Liver (tissue), 9 donors: ENCODE measurements around the gene AGMAT. TPM values are rescaled to one million over a fixed set of nuclear protein-coding genes. Genes with fewer than 3 reads are reported as not detected.

Experiments used
- DNase-seq: peaks from one replicate; pipeline ENCODE4 v3.0.0-alpha.2; 2017; ENCODE audit warnings: low spot score
- H3K27ac ChIP-seq, 2 donors: one replicate each; pipeline ENCODE4 v1.7.0; 2013; ENCODE audit warnings: inconsistent platforms in 2 of 2, low read length in 2 of 2, control low read depth in 1 of 2, low read depth in 1 of 2, mild to moderate bottlenecking in 1 of 2
- H3K27me3 ChIP-seq, 4 donors: one replicate each; pipeline versions ENCODE4 v1.6.1 to v1.7.0; 2013; ENCODE audit warnings: low read length in 3 of 4, inconsistent platforms in 1 of 4, mild to moderate bottlenecking in 1 of 4, moderate library complexity in 1 of 4; ENCODE audit not compliant: control insufficient read depth in 4 of 4, insufficient read depth in 4 of 4
- H3K36me3 ChIP-seq, 4 donors: one replicate each; pipeline versions ENCODE4 v1.6.1 to v1.7.0; 2013; ENCODE audit warnings: low read length in 3 of 4, mild to moderate bottlenecking in 3 of 4, low read depth in 1 of 4, moderate library complexity in 1 of 4; ENCODE audit not compliant: control insufficient read depth in 4 of 4, insufficient read depth in 3 of 4
- H3K4me1 ChIP-seq, 4 donors: one replicate each; pipeline versions ENCODE4 v1.6.1 to v1.7.0; 2013; ENCODE audit warnings: low read length in 3 of 4, mild to moderate bottlenecking in 3 of 4, moderate library complexity in 1 of 4; ENCODE audit not compliant: control insufficient read depth in 4 of 4, insufficient read depth in 4 of 4
- H3K4me3 ChIP-seq, 3 donors: one replicate each; pipeline versions ENCODE4 v1.6.1 to v1.7.0; 2013; ENCODE audit warnings: low read length in 3 of 3, control low read depth in 1 of 3, low read depth in 1 of 3, mild to moderate bottlenecking in 1 of 3
- H3K9ac ChIP-seq, 2 donors: one replicate each; pipeline ENCODE4 v1.7.0; 2013; ENCODE audit warnings: low read length in 2 of 2, mild to moderate bottlenecking in 2 of 2, moderate library complexity in 2 of 2, control low read depth in 1 of 2, low read depth in 1 of 2
- H3K9me3 ChIP-seq, 4 donors: one replicate each; pipeline versions ENCODE4 v1.6.1 to v1.7.0; 2013; ENCODE audit warnings: low read length in 3 of 4; ENCODE audit not compliant: control insufficient read depth in 4 of 4
- FOXA1 ChIP-seq: IDR thresholded peaks from 2 replicates; pipeline ENCODE4 v1.6.1; 2016; ENCODE audit warnings: antibody characterized with exemption
- FOXA2 ChIP-seq: IDR thresholded peaks from 2 replicates; pipeline ENCODE4 v1.6.1; 2016; ENCODE audit warnings: antibody characterized with exemption
- GABPA ChIP-seq, 2 donors: IDR thresholded peaks in 1 of 2; conservative IDR thresholded peaks in 1 of 2; 2 replicates each; pipeline ENCODE4 v1.6.1; 2016; ENCODE audit warnings: antibody characterized with exemption in 2 of 2, mild to moderate bottlenecking in 1 of 2, moderate library complexity in 1 of 2
- HNF4A ChIP-seq, 2 donors: conservative IDR thresholded peaks; 2 replicates each; pipeline ENCODE4 v1.6.1; 2016; ENCODE audit warnings: antibody characterized with exemption in 2 of 2, mild to moderate bottlenecking in 2 of 2
- HNF4G ChIP-seq: IDR thresholded peaks from 2 replicates; pipeline ENCODE4 v1.6.1; 2016; ENCODE audit warnings: antibody characterized with exemption
- JUND ChIP-seq, 2 donors: IDR thresholded peaks; 2 replicates each; pipeline ENCODE4 v1.6.1; 2016; ENCODE audit warnings: antibody characterized with exemption in 2 of 2
- NR2F2 ChIP-seq: IDR thresholded peaks from 2 replicates; pipeline ENCODE4 v1.6.1; 2016; ENCODE audit warnings: antibody characterized with exemption
- RAD21 ChIP-seq, 2 donors: IDR thresholded peaks; 2 replicates each; pipeline ENCODE4 v1.6.1; 2016; ENCODE audit warnings: antibody characterized with exemption in 2 of 2, mild to moderate bottlenecking in 2 of 2
- RXRA ChIP-seq, 2 donors: IDR thresholded peaks; 2 replicates each; pipeline ENCODE4 v1.6.1; 2017 to 2018; ENCODE audit warnings: antibody characterized with exemption in 2 of 2, mild to moderate bottlenecking in 1 of 2
- SP1 ChIP-seq: IDR thresholded peaks from 2 replicates; pipeline ENCODE4 v1.6.1; 2018; ENCODE audit warnings: antibody characterized with exemption, mild to moderate bottlenecking
- TAF1 ChIP-seq: conservative IDR thresholded peaks from 2 replicates; pipeline ENCODE4 v1.6.1; 2016; ENCODE audit warnings: antibody characterized with exemption, mild to moderate bottlenecking
- YY1 ChIP-seq: IDR thresholded peaks from 2 replicates; pipeline ENCODE4 v1.6.1; 2016; ENCODE audit warnings: antibody characterized with exemption, mild to moderate bottlenecking
- WGBS: extraction: QIAGEN DNeasy Blood & Tissue Kit; methylation state at CpG from one replicate; pipeline ENCODE4 v1.1.7; 2013; 5-methylcytosine and 5-hydroxymethylcytosine counted together
- polyA plus RNA-seq, 2 donors: library from polyadenylated mRNA; stranded (reverse) in 1 of 2; unstranded in 1 of 2; fragments of 200-250 nt in 1 of 2; fragments of >200 nt in 1 of 2; fragmentation: Nextera tagmentation in 1 of 2; extraction: Ambion mirVana in 1 of 2; gene quantifications; one replicate each; pipeline versions ENCODE4 v1.2.1 to v1.2.3, GENCODE V29; 2013 to 2015
- total RNA-seq, 2 donors: library from RNA; depleted of rRNA; stranded (reverse); fragments of >200 nt; gene quantifications; one replicate each; pipeline ENCODE4 v1.2.3, GENCODE V29; 2014
- TF ChIP-seq, protein P1 (sequence below): fragments of 150-350 bp; IDR thresholded peaks from 2 replicates; pipeline ENCODE4 v1.5.1; 2017; ENCODE audit warnings: improper control_type of control experiment, low read depth, low read length; ENCODE audit not compliant: missing input control
- TF ChIP-seq, protein P2 (sequence below): IDR thresholded peaks from 2 replicates; pipeline ENCODE4 v1.6.1; 2016; ENCODE audit warnings: antibody characterized with exemption
- TF ChIP-seq, protein P3 (sequence below): IDR thresholded peaks from 2 replicates; pipeline ENCODE4 v1.6.1; 2016; ENCODE audit warnings: antibody characterized with exemption, mild to moderate bottlenecking
- TF ChIP-seq, protein P4 (sequence below): IDR thresholded peaks from 2 replicates; pipeline ENCODE4 v1.6.1; 2016; ENCODE audit warnings: antibody characterized with exemption
- donor health status: healthy.
- donor health status: healthy.
- donor health status: healthy.
- donor health status: healthy.
- donor health status: healthy.

The AGMAT gene
- total and polyA plus RNA-seq, 4 donors = 31.9 to 83.6 (median 40.6) TPM

DNA sequence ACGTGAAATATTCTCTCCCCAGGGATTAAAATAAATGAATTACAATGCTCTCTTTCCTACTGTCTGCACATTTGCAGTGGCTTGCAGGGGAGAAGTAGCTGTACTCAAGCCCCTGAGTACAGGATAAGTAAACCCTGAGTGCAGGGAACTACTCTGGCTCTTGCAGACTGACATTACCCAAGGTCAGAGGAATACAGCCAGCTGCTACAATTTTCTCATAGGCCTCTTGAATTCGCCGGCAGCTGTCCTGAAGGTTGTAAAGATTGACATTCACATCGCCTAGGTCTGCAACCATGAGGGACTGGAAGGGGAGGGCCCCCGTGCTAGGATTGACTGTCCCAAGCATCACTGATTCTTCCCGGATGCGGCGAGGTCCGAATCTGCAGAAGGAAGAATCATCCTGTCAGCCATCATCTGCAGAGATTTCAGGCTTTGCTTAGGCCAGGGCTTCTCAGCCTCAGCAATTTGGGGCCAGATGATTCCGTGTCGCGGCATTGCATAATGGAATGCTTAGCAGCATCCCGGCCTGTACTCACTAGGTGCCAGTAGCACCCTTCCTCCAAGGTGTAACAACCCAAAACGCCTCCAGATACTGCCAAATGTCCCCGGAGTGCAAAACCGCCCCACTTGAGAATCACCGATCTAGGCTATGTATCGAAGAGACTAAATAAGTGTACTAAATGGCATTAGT lies 1.7 kb downstream of the AGMAT start:
- H3K27me3 ChIP-seq = no peaks in the 10 kb centered on the region
- 61% methylated on average over 18 of the region's 18 CpGs for WGBS
- TF ChIP-seq RAD21 (IDR thresholded peaks at IDR 0.05) (peak; percentile 16 to 47), HNF4G (no peak), NR2F2 (no peak), SP1 (no peak), YY1 (no peak), FOXA1 (no peak), GABPA (IDR thresholded peaks at IDR 0.05 in 1 of 2, conservative IDR thresholded peaks at IDR 0.05 in 1 of 2) (no peak), RXRA (IDR thresholded peaks at IDR 0.05) (peak in 1 of 2 donors; percentile 10), HNF4A (conservative IDR thresholded peaks at IDR 0.05) (peak in 1 of 2 donors; percentile 9)
- TF ChIP-seq, protein P1, sequence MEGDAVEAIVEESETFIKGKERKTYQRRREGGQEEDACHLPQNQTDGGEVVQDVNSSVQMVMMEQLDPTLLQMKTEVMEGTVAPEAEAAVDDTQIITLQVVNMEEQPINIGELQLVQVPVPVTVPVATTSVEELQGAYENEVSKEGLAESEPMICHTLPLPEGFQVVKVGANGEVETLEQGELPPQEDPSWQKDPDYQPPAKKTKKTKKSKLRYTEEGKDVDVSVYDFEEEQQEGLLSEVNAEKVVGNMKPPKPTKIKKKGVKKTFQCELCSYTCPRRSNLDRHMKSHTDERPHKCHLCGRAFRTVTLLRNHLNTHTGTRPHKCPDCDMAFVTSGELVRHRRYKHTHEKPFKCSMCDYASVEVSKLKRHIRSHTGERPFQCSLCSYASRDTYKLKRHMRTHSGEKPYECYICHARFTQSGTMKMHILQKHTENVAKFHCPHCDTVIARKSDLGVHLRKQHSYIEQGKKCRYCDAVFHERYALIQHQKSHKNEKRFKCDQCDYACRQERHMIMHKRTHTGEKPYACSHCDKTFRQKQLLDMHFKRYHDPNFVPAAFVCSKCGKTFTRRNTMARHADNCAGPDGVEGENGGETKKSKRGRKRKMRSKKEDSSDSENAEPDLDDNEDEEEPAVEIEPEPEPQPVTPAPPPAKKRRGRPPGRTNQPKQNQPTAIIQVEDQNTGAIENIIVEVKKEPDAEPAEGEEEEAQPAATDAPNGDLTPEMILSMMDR = no peak
- TF ChIP-seq, protein P2, sequence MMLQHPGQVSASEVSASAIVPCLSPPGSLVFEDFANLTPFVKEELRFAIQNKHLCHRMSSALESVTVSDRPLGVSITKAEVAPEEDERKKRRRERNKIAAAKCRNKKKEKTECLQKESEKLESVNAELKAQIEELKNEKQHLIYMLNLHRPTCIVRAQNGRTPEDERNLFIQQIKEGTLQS = no peak
- peak overlapping the region in 1 of 3 donors; percentile 70 for H3K4me3 ChIP-seq
- no peaks in the 10 kb centered on the region for H3K36me3 ChIP-seq
- no peak for DNase-seq
- H3K9me3 ChIP-seq = no peaks in the 10 kb centered on the region
- H3K4me1 ChIP-seq = peaks cover 5 to 39% (median 34%) of the 10 kb centered on the region in 4 donors
- no peak overlapping the region for H3K27ac ChIP-seq
- no peak overlapping the region for H3K9ac ChIP-seq

DNA sequence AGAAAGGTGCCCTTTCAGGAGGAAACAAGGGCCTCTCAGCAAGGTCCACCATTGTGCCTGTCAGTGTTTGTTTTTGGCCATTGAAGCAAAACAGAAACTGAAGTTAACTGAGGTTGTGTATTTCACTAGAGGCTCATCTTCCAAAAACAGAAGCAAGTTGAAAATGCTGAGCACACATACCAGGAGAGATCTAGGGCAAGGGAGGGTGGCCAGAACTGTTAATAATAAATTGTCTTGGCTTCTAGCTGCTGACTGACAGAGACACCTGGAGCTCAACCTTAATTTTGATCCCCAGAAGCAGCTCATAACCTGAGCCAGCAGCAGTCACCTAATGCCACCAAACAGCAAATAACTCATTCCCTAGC lies 5.2 kb downstream of the AGMAT start:
- no peak for DNase-seq

DNA sequence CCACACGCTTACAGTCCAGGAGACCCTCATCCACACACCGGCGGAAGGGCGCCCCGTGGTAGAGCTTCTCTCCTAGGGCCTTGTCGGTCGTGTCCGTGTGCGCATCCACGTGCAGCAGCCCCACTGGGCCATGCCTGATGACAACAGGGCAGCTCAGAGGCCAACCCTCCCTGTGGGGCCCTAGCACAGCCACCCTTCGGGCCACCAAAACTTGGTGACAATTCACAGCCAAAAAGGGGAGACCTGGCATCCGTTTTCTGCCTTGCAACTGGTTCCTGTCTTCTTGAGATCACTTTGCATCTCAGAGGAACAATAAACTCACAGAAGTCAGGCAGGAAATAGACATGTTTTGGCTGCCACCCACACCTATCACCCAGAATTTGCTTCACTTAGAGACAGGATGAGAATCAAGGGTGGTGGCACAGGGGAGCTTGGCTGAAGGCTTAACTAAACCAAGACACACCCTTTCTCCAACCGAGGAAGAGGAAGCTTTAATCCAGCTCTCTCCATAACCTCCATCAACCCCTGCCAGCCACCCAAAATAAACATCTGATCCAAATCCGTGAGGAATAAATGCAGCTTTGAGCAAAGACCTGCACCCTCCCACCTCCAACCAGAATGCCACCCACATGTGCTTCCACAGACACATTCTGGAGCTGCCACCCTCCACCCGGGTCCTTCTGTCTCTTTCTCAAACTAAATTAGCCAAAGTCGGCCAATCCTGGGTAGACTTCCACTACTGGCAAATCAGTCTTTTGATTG lies 5.7 kb downstream of the AGMAT start:
- Histone ChIP-seq H3K9me3 (no peaks in the 10 kb centered on the region), H3K27me3 (no peaks in the 10 kb centered on the region), H3K27ac (peak overlapping the region; percentile 14 to 52), H3K4me1 (peaks cover 8 to 46% (median 36%) of the 10 kb centered on the region in 4 donors), H3K9ac (no peak overlapping the region), H3K4me3 (no peak overlapping the region), H3K36me3 (peaks cover 0 to 6% (median 2%) of the 10 kb centered on the region in 4 donors)
- 80% methylated on average over 16 of the region's 16 CpGs for WGBS
- no peak for DNase-seq
- TF ChIP-seq NR2F2 = no peak
- TF ChIP-seq RXRA (IDR thresholded peaks at IDR 0.05) = no peak
- no peak for TF ChIP-seq JUND (IDR thresholded peaks at IDR 0.05)
- TF ChIP-seq, protein P2 = no peak
- TF ChIP-seq, protein P3, sequence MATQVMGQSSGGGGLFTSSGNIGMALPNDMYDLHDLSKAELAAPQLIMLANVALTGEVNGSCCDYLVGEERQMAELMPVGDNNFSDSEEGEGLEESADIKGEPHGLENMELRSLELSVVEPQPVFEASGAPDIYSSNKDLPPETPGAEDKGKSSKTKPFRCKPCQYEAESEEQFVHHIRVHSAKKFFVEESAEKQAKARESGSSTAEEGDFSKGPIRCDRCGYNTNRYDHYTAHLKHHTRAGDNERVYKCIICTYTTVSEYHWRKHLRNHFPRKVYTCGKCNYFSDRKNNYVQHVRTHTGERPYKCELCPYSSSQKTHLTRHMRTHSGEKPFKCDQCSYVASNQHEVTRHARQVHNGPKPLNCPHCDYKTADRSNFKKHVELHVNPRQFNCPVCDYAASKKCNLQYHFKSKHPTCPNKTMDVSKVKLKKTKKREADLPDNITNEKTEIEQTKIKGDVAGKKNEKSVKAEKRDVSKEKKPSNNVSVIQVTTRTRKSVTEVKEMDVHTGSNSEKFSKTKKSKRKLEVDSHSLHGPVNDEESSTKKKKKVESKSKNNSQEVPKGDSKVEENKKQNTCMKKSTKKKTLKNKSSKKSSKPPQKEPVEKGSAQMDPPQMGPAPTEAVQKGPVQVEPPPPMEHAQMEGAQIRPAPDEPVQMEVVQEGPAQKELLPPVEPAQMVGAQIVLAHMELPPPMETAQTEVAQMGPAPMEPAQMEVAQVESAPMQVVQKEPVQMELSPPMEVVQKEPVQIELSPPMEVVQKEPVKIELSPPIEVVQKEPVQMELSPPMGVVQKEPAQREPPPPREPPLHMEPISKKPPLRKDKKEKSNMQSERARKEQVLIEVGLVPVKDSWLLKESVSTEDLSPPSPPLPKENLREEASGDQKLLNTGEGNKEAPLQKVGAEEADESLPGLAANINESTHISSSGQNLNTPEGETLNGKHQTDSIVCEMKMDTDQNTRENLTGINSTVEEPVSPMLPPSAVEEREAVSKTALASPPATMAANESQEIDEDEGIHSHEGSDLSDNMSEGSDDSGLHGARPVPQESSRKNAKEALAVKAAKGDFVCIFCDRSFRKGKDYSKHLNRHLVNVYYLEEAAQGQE = no peak
- TF ChIP-seq SP1 = no peak
- no peak for TF ChIP-seq FOXA1
- no peak for TF ChIP-seq HNF4A (conservative IDR thresholded peaks at IDR 0.05)
- no peak for TF ChIP-seq YY1
- no peak for TF ChIP-seq TAF1
- TF ChIP-seq, protein P4, sequence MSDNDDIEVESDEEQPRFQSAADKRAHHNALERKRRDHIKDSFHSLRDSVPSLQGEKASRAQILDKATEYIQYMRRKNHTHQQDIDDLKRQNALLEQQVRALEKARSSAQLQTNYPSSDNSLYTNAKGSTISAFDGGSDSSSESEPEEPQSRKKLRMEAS = no peak
- TF ChIP-seq FOXA2 = no peak
- TF ChIP-seq, protein P1 = no peak
- TF ChIP-seq RAD21 (IDR thresholded peaks at IDR 0.05) = no peak

More for the DNA sequence above, 5.2 kb downstream of the AGMAT start:
- Histone ChIP-seq H3K9me3 (no peaks in the 10 kb centered on the region), H3K9ac (no peak overlapping the region), H3K27ac (peak overlapping the region; percentile 14 to 52), H3K27me3 (no peaks in the 10 kb centered on the region), H3K36me3 (peaks cover 0 to 6% (median 2%) of the 10 kb centered on the region in 4 donors), H3K4me1 (peaks cover 5 to 46% (median 37%) of the 10 kb centered on the region in 4 donors), H3K4me3 (no peak overlapping the region)
- no peak for TF ChIP-seq GABPA (IDR thresholded peaks at IDR 0.05 in 1 of 2, conservative IDR thresholded peaks at IDR 0.05 in 1 of 2)
- peak; percentile 27 for TF ChIP-seq YY1
- TF ChIP-seq SP1 = peak; percentile 16
- peak in 1 of 2 donors; percentile 20 for TF ChIP-seq HNF4A (conservative IDR thresholded peaks at IDR 0.05)
